Measurements from ENCODE around the gene KIF20A.

The KIF20A gene

DNA sequence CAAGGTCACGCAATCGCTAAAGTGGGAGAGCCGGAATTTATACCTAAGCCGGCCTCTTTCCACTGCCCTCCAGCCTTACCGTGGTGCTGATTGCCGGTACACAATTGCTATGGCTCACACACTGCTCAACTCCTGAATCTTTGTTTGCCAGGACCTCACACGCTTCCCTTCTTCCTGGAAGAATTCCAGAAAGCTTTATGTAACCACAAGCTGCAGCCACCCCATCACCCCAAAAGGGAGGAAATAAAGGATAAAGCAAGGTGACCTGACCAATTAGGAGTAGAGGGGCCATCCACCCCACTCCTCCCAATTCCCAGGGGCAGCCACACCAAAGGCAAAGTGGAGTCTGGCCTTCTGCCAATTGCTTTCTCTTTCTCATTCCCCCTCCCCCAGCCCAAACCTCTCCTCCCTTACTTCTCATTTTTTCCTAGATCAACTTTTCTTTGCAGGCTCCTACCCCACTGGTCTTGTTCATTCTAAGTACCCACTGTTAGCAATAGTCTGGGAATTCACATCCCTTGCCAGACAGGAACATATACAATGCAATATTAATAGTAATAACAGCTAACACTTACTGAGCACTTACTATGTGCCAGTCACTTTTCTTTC is 52.2 kb downstream of the KIF20A start:
- Histone ChIP-seq H3K9ac (ENCODE audit: insufficient read length) (no peak overlapping the region), H3K27ac (no peak overlapping the region), H3K36me3 (ENCODE audit: insufficient read depth, low read length) (no peaks in the 10 kb centered on the region), H3K9me3 (ENCODE audit: low read depth, low read length) (no peaks in the 10 kb centered on the region), H3K4me3 (no peak overlapping the region)
- DNase-seq (ENCODE audit: low read depth, low spot score): no peak
- TF ChIP-seq POLR2AphosphoS5 (IDR thresholded peaks at IDR 0.05; ENCODE audit: borderline replicate concordance, low read depth, low read length) (no peak), FOXP2 (optimal IDR thresholded peaks at IDR 0.05; ENCODE audit: control extremely low read depth, extremely low read length, insufficient read depth) (no peak), EZH2 (IDR thresholded peaks at IDR 0.05) (no peak)

DNA sequence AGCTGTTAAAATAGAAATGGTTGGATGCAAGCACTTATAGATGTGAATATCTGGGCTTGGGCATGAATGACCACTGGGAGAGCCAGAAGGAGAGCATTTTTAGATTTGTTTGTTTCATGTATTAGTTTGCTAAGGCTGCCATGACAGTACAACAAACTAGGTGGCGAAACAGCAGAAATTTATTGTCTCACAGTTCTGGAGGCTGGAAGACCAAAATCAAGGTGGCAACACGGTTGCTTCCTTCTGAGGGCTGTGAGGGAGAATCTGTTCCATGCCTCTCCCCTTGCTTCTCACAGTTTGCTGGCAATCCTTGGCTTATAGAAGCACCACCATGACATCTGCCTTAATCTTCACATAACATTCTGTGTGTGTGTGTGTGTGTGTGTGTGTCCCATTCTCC is 54.4 kb downstream of the KIF20A start:
- no peak overlapping the region for H3K4me3 ChIP-seq
- TF ChIP-seq EZH2 (IDR thresholded peaks at IDR 0.05): no peak
- no peak for TF ChIP-seq POLR2AphosphoS5 (IDR thresholded peaks at IDR 0.05; ENCODE audit: borderline replicate concordance, low read depth, low read length)
- TF ChIP-seq FOXP2 (optimal IDR thresholded peaks at IDR 0.05; ENCODE audit: control extremely low read depth, extremely low read length, insufficient read depth): no peak
- H3K9ac ChIP-seq (ENCODE audit: insufficient read length): no peak overlapping the region
- H3K27ac ChIP-seq: no peak overlapping the region
- DNase-seq (ENCODE audit: low read depth, low spot score): no peak
- H3K9me3 ChIP-seq (ENCODE audit: low read depth, low read length): no peaks in the 10 kb centered on the region
- no peaks in the 10 kb centered on the region for H3K36me3 ChIP-seq (ENCODE audit: insufficient read depth, low read length)

DNA sequence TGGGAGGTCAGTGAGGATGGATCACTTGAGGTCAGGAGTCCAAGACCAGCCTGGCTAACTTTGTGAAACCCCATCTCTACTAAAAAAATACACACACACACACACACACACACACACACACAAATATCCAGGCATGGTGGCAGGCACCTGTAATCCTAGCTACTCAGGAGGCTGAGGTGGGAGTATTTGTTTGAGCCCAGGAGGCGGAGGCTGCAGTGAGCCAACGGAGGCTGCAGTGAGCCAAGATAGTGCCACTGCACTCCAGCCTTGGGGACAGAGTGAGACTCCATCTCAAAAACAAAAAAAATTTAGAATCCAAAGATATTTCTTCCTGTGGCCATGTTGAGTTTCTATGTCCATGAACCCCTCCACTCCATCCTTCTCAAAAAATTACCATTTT is 55.7 kb downstream of the KIF20A start:
- Histone ChIP-seq H3K9me3 (ENCODE audit: low read depth, low read length) (no peaks in the 10 kb centered on the region), H3K36me3 (ENCODE audit: insufficient read depth, low read length) (no peaks in the 10 kb centered on the region), H3K9ac (ENCODE audit: insufficient read length) (no peak overlapping the region), H3K4me3 (no peak overlapping the region), H3K27ac (no peak overlapping the region)
- no peak for DNase-seq (ENCODE audit: low read depth, low spot score)
- TF ChIP-seq EZH2 (IDR thresholded peaks at IDR 0.05) (no peak), POLR2AphosphoS5 (IDR thresholded peaks at IDR 0.05; ENCODE audit: borderline replicate concordance, low read depth, low read length) (no peak), FOXP2 (optimal IDR thresholded peaks at IDR 0.05; ENCODE audit: control extremely low read depth, extremely low read length, insufficient read depth) (no peak)
